ENCODE measurements around the gene DPY19L1.
"Not testable (repeated sequence)": the region's sequence is repeated elsewhere in the genome, so short reads cannot be mapped to it uniquely, and the experiment has no call there.

DPY19L1 gene

DNA sequence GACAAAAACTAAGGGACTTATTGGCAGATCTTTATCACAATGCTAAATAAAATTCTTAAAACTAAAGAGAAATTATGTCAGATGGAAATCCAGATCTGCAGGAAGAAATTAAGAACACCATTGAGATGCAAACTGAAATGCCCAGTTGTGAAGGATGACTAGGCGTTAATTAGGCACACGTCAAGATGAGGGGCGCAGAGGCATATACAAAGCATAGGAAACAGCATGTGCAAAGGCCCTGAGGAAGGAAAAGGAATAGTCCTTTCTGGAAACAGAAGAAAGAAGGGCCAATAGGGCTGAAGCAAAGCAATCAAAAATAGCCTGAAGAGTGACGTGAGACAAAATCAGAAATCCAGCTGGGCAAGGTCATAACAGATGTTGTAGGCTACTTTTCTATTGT, 53.1 kb downstream of the DPY19L1 start:
- DNase-seq: not testable (repeated sequence)

GRCh38 chr7:34982371-34983019, 54.8 kb downstream of the DPY19L1 start:
- DNase-seq: no peak

- DNase-seq: not testable (repeated sequence)
Observed at GRCh38 chr7:34979124-34979523, 58.2 kb downstream of the DPY19L1 start.

- DNase-seq: no peak
Observed at GRCh38 chr7:34973400-34973760, 63.9 kb downstream of the DPY19L1 start.

DNA sequence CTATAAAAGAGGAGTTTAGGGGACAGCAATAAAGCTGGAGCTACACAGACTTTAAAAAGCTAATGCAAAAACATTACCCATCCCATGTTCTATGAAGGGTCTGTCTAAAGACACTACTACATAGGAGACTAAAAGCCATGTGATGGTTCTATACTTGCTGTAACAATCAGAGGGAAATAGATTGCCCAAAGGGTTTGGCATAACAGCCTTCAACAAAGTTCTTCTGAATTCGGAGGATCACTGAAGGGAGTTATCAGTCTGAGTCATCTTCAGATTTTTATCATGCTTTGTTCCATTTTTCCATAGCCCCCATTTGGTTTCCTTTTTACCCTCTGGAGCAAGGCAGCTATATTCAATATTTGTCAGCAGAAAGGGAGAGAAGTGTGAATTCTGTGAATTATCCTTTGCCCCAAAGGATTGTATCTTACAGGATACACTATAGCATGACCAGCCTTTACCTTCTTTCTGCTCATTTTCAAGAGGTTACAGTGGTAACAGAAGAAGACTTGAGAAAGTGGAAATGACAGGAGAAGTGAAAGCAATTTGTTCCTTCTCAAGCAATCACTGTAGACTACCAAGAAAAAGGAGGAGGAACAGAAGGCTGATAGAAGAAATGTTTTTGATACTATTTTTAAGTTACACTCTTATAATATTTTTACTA, 64.4 kb downstream of the DPY19L1 start:
- not testable (repeated sequence) for DNase-seq

GRCh38 chr7:34967818-34968217, 69.5 kb downstream of the DPY19L1 start:
- DNase-seq: not testable (repeated sequence)

DNA sequence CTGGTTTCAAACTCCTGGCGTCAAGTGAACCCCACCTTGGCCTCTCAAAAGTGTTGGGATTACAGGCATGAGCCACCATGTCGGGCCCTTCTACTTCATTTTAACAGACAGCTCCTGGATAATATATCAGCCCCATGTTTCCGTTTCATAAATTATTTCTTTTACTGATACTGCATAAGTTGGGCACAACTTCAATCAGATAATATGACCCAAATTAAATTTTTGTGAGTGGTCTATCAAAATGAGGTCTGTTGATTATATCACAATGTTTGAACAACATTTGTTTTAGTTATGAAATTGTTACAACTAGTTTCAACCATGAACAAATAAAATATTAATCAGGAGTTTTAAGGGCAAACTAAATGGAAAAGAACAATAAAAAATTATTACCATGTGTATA, 70.8 kb downstream of the DPY19L1 start:
- DNase-seq: not testable (repeated sequence)

GRCh38 chr7:34958021-34958420, 79.3 kb downstream of the DPY19L1 start:
- no peak for DNase-seq

DNA sequence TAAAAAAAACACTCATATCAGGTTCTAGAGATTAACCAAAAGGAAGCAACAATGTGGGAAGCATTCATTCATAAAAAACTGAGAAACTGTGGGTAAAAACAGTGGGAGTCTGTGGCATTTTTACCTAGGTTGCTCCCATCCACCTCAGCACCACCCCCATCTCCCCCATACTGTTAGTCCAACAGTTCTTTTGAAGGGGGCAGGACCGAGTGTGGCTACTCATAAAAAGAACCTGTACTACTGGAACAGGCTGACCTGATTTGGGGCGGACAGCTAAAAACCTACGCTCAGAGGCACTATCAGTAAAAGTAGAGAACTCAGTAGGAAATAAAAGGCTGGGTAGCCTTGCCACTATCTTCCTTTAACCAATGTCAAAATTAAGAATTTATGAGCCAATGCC, 84.5 kb downstream of the DPY19L1 start:
- DNase-seq: no peak

- DNase-seq: no peak
Observed at GRCh38 chr7:34949361-34949760, 87.9 kb downstream of the DPY19L1 start.

- not testable (repeated sequence) for DNase-seq
Observed at GRCh38 chr7:34947427-34947826, 89.9 kb downstream of the DPY19L1 start.

GRCh38 chr7:34946486-34946885, 90.8 kb downstream of the DPY19L1 start:
- DNase-seq: no peak

DNA sequence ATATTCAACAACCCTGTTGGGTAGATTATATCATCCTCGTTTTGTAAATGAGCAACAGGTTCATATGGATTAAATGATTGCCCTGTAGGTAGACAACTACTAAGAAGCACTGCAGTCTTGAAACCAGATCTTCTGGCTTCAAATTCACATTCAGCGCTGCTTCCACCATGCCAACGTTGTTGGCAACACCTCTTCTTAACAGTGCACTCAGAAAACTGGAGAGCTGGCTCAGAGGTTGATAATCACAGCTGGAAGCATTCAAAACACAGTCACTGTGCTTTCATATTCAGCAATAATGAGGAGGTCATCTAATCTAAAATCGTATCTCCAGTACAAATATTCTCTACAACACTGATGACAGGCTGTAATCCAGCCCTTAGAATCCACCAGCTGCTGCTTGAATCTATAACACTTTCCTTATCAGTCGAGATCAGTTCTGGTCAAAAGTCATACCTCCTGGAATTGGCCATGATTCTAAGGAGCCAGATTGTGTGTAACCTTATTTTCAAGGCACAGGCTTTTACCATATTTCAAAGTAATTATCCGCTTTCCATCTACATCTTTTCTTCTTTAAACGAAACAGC, 91.3 kb downstream of the DPY19L1 start:
- DNase-seq: not testable (repeated sequence)

- DNase-seq: no peak
Observed at GRCh38 chr7:34939175-34939574, 98.1 kb downstream of the DPY19L1 start.

DNA sequence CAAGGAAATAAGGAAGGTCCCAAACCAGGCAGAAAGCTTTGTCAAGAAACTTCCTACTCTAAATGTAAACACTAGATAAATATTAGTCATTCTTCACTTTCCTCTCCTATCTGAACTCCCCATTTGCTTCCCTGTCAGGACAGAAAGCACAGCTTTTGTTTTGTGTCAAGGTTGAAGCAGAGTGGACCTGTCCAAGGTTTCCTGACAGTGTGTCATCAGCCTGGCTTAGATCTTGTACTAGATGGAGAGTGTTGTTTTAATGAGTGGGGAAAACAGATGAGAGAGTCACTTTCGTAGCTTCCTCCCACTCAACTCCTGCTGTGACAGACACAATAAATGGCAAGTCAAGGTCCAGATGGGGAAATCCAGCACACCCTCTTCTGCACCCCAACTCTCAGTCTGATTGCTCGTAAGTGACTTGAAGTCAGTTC, 101.5 kb downstream of the DPY19L1 start:
- not testable (repeated sequence) for DNase-seq

GRCh38 chr7:34931739-34932138, 105.5 kb downstream of the DPY19L1 start:
- DNase-seq: no peak

DNA sequence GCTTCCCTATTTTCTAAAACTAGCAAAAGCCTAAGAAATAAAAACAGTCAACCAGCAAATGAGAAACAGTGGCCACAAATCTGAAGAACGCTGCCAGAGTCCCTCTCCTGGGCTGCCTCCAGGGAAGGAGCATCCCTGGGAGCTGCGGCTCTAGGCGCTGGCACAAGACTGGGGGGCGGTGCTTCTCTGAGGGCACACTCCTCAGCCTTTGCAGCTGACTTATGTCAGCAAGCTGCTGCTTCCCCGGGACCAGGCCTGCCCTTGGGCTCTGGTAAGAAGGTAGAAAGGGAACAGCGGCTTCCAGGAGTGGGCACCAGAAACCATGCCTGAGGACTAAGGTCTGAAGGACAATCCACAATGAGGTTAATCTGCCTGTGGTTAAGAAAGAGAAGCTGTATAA, 107.5 kb downstream of the DPY19L1 start:
- DNase-seq: not testable (repeated sequence)

- DNase-seq: no peak
Observed at GRCh38 chr7:34928560-34928959, 108.7 kb downstream of the DPY19L1 start.

DNA sequence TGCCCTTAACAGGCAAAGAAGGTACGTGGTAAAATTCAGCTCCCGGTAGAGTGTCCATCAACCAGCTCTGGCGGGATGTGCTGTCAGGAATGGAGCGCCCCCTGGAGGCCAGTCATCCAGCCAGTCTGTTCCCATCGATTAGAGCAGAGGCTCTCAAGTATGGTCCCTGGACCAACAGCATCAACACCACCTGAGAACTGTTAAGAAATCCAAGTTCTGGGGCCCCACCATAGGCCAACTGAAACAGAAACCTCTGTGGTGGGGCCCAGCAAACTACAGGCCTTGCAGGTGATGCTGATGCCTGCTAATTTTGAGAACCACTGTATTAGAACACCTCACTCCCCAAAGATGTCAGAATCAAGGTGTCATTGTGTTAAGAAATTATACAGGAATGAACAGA, 109.2 kb downstream of the DPY19L1 start:
- no peak for DNase-seq

DNA sequence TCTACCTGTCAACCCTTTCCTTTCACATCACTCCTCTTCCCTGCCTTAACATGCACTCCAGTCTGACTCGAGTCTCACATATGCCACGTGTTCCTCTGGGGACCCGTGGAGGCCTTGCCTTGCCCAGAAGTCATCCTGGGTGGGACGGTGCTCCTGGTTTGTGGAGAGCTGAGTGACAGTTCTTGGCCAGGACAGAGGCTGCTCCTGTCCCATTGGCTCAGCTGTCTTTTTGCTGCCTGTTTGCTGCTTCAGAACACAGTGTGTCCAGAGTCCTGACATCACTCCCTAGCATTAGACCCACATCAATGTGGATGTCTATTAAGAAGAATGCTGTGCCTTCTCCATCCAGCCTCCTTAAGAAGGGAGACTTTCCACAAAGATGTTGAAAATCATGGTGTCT, 116.8 kb downstream of the DPY19L1 start:
- DNase-seq: not testable (repeated sequence)

- DNase-seq: not testable (repeated sequence)
Observed at GRCh38 chr7:34919038-34919437, 118.2 kb downstream of the DPY19L1 start.

DNA sequence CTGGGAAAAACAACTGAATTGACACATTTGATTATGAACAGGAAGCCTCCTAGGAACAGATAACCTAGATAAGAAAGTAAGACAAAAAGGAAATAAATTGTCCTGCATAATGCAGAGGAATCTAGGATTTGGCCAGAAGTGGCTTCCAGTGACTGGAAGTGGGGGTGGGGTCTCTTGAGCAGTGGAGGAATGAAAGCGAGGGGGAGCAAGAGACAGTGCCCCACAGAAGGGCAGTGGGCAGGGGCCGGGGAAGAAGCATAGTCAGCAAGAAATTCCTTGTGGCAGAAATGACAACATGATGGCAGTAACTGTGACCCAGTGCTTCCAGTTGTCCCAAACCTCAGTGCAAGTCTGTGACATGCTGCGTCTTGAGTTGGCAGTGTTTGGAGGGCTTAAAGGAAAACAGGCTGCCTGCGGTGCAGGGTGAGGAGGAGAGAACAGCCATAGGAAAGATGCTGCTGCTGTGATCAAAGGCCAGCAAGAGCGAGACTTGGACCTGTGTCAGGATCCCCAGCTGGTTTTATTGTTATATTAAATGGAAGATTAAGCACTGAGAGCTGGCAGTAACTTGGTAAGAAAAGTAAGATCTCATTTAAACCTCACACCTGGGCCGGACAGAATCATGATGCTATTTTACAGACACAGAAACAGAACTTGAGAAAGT, 119.0 kb downstream of the DPY19L1 start:
- DNase-seq: not testable (repeated sequence)

DNA sequence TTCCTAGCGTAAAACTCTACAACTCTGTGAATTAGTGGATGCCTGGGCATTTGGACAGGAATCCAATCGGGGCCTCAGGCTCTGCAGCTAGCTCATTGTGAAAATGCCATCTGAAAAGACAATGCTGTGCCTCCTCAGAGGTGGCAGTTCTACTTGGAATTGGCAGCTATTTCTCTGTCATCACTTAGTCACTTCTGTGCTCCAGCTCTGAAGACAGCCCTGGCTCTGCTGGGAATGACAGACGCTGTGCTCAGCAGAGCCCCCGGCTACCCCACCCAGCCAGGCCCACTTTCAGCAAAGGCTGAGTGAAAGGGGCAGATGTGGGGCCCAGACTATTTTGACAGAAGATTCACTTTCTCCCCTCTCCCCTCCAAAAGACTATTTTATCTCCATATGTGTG, 119.8 kb downstream of the DPY19L1 start:
- not testable (repeated sequence) for DNase-seq

GRCh38 chr7:34916267-34916666, 121.0 kb downstream of the DPY19L1 start:
- DNase-seq: no peak

Data from GOT3 (cell line).